Measurements from ENCODE around the gene MKI67.

Gene MKI67

DNA sequence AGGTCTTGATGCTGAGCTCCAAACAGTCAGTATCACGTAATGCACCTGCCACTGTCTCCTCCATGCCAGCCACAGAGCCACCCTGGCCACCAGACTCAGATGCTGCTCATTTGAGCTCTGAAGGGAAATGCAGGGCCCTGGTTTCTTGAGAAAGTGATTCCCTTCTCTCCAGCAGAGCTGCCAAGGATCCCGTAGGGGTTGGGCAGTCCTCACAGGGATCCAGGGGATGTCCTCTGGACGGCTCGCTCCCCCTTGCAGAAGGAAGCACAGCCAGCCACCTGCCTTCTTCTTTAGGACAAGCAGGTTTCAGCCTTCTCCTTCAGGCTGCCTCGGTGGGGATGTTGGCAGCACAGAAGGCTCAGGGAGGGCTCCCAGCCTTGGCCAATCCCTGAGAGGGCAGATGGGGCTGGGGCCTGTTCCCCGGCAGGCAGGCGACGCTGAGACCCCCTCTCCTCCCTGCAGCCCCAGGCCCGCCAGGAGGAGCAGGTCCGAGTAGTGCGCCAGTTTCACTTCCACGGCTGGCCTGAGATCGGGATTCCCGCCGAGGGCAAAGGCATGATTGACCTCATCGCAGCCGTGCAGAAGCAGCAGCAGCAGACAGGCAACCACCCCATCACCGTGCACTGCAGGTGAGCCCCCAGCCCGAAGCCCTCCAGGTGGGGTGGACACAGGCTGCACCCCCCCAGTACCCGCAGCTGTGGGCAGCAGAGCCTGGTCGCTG, 48.9 kb downstream of the MKI67 start:
- no peak overlapping the region for H3K4me3 ChIP-seq
- TF ChIP-seq EZH2 (IDR thresholded peaks at IDR 0.05) (no peak), POLR2AphosphoS5 (IDR thresholded peaks at IDR 0.05; ENCODE audit: borderline replicate concordance, low read depth, low read length) (no peak), FOXP2 (optimal IDR thresholded peaks at IDR 0.05; ENCODE audit: control extremely low read depth, extremely low read length, insufficient read depth) (no peak)
- no peaks in the 10 kb centered on the region for H3K9me3 ChIP-seq (ENCODE audit: low read depth, low read length)
- no peak overlapping the region for H3K27ac ChIP-seq
- no peaks in the 10 kb centered on the region for H3K36me3 ChIP-seq (ENCODE audit: insufficient read depth, low read length)
- no peak overlapping the region for H3K9ac ChIP-seq (ENCODE audit: insufficient read length)
- no peak for DNase-seq (ENCODE audit: low read depth, low spot score)

DNA sequence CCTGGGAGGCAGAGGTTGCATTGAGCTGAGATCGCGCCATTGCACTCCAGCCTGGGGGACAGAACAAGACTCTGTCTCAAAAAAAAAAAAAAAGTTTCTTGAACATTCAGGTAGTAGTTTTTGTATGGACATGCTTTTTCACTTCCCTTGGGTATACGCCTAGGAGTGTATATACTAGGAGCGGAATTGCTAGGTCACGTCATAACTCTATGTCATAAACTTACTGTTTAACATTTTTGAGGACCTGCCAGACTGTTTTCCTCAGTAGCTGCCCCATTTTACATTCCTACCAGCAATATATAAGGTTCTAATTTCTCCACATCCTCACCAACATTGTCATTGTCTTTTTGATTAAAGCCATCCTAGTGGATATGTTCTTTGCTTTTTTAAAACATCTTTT, 51.6 kb downstream of the MKI67 start:
- Histone ChIP-seq H3K9ac (ENCODE audit: insufficient read length) (no peak overlapping the region), H3K4me3 (no peak overlapping the region), H3K9me3 (ENCODE audit: low read depth, low read length) (no peaks in the 10 kb centered on the region), H3K36me3 (ENCODE audit: insufficient read depth, low read length) (no peaks in the 10 kb centered on the region), H3K27ac (no peak overlapping the region)
- TF ChIP-seq FOXP2 (optimal IDR thresholded peaks at IDR 0.05; ENCODE audit: control extremely low read depth, extremely low read length, insufficient read depth) (no peak), POLR2AphosphoS5 (IDR thresholded peaks at IDR 0.05; ENCODE audit: borderline replicate concordance, low read depth, low read length) (no peak), EZH2 (IDR thresholded peaks at IDR 0.05) (no peak)
- DNase-seq (ENCODE audit: low read depth, low spot score), result no peak

DNA sequence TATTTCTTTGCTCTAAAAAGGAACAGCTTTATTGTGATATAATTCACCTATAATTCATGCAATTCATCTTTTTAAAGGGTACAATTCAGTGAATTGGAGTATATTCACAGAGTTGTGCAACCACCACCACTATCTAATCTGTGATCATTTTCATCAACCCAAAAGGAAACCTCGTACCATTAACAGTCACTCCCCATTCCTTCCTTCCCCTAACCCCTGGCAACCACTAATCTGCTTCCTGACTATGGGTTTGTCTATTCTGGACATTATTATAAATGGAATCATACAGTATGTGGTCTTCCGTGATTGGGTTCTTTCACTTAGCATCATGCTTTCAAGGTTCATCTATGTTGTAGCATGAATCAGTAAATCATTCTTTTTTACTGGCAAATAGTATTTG, 52.3 kb downstream of the MKI67 start:
- TF ChIP-seq POLR2AphosphoS5 (IDR thresholded peaks at IDR 0.05; ENCODE audit: borderline replicate concordance, low read depth, low read length) (no peak), EZH2 (IDR thresholded peaks at IDR 0.05) (no peak), FOXP2 (optimal IDR thresholded peaks at IDR 0.05; ENCODE audit: control extremely low read depth, extremely low read length, insufficient read depth) (no peak)
- Histone ChIP-seq H3K27ac (no peak overlapping the region), H3K9me3 (ENCODE audit: low read depth, low read length) (no peaks in the 10 kb centered on the region), H3K4me3 (no peak overlapping the region), H3K36me3 (ENCODE audit: insufficient read depth, low read length) (no peaks in the 10 kb centered on the region), H3K9ac (ENCODE audit: insufficient read length) (no peak overlapping the region)
- DNase-seq (ENCODE audit: low read depth, low spot score), result no peak

DNA sequence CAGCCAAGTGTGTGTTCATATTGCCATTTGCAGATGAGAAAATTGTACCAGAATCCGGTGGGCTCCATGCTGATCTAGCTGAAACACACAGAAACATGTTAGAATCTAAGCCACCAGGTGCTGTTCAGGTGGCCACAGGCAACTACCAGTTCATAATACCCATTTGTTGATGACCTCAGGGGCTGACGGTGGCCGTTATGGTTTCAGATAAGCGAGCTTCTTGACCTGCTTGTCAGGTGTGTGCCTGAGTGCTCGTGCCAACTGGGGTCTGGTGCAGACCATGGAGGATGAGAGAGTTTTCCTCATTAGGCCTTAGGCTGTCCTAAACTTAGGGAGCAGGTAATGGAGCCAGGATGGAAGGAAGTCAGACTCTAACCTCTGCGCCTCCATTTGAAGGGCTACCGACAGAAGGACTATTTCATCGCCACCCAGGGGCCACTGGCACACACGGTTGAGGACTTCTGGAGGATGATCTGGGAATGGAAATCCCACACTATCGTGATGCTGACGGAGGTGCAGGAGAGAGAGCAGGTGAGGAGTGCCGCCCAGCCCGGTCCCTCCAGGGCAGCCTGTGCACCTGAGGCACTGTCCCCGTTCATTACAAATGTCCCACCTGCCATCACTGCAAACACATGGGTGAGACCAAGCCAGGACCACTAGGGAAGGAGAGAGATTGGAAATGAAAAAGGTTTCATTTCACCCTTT, 53.1 kb downstream of the MKI67 start:
- H3K9ac ChIP-seq (ENCODE audit: insufficient read length), result no peak overlapping the region
- DNase-seq (ENCODE audit: low read depth, low spot score), result no peak

GRCh38 chr10:128072046-128072445, 54.2 kb downstream of the MKI67 start:
- H3K9ac ChIP-seq (ENCODE audit: insufficient read length), result no peak overlapping the region
- no peak for DNase-seq (ENCODE audit: low read depth, low spot score)
- no peak overlapping the region for H3K4me3 ChIP-seq
- H3K36me3 ChIP-seq (ENCODE audit: insufficient read depth, low read length), result no peaks in the 10 kb centered on the region
- H3K27ac ChIP-seq, result no peak overlapping the region
- TF ChIP-seq FOXP2 (optimal IDR thresholded peaks at IDR 0.05; ENCODE audit: control extremely low read depth, extremely low read length, insufficient read depth) (no peak), POLR2AphosphoS5 (IDR thresholded peaks at IDR 0.05; ENCODE audit: borderline replicate concordance, low read depth, low read length) (no peak), EZH2 (IDR thresholded peaks at IDR 0.05) (no peak)
- H3K9me3 ChIP-seq (ENCODE audit: low read depth, low read length), result no peaks in the 10 kb centered on the region

More for the DNA sequence above, 53.1 kb downstream of the MKI67 start:
- TF ChIP-seq POLR2AphosphoS5 (IDR thresholded peaks at IDR 0.05; ENCODE audit: borderline replicate concordance, low read depth, low read length), result no peak
- no peak for TF ChIP-seq EZH2 (IDR thresholded peaks at IDR 0.05)
- TF ChIP-seq FOXP2 (optimal IDR thresholded peaks at IDR 0.05; ENCODE audit: control extremely low read depth, extremely low read length, insufficient read depth), result no peak
- Histone ChIP-seq H3K27ac (no peak overlapping the region), H3K4me3 (no peak overlapping the region), H3K36me3 (ENCODE audit: insufficient read depth, low read length) (no peaks in the 10 kb centered on the region), H3K9me3 (ENCODE audit: low read depth, low read length) (no peaks in the 10 kb centered on the region)

DNA sequence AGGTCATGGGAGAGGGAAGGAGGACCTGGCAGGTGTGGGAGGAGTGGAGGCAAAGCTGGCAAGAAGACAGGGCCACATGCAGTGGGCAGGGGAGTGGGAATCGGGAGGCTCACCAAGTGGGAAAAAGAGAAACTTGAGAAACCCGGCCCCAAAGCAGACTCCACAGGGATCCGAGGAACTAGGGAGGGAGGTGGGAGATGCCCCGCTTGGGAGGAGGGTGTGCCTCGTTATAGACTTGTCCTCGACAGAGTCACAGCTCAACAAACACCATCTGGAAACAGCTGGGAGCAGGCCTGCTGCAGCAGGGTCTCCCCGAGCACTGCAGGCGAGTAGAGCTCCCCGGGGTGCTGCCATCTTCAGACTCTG, 54.8 kb downstream of the MKI67 start:
- no peak for DNase-seq (ENCODE audit: low read depth, low spot score)
- Histone ChIP-seq H3K27ac (no peak overlapping the region), H3K9me3 (ENCODE audit: low read depth, low read length) (no peaks in the 10 kb centered on the region), H3K9ac (ENCODE audit: insufficient read length) (no peak overlapping the region), H3K4me3 (no peak overlapping the region), H3K36me3 (ENCODE audit: insufficient read depth, low read length) (no peaks in the 10 kb centered on the region)
- TF ChIP-seq EZH2 (IDR thresholded peaks at IDR 0.05) (no peak), POLR2AphosphoS5 (IDR thresholded peaks at IDR 0.05; ENCODE audit: borderline replicate concordance, low read depth, low read length) (no peak), FOXP2 (optimal IDR thresholded peaks at IDR 0.05; ENCODE audit: control extremely low read depth, extremely low read length, insufficient read depth) (no peak)

DNA sequence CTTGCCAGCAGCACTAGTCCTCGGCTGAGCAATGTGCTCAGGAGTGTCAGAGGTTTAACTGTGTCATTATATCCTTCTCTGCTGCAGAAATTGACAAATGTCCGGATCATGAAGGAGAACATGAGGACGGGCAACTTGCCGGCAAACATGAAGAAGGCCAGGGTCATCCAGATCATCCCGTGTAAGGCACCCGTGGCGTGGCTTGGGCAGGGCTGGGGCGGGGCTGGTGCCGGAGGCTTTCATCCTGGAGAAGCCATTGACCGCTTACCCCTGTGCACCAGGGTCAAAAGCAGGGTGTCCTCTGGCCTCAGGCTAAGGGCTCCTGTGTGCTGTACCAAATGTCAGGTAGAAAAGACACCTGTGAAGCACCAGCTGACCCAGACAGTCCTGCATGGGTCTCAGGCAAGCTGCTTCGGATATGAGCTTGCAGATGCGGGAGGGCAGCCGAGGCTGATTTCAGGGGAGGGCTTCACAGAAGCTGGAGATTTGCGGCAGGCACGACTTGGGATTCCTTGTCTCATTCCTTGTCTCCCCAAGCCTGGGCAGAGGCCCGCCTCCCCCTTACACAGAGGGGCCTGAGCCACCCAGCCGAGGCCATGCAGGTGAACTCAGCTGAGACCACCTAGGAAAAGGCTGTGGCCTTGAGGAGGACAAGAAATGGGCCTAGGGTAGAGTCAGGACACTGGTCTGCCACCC, 55.4 kb downstream of the MKI67 start:
- Histone ChIP-seq H3K4me3 (no peak overlapping the region), H3K36me3 (ENCODE audit: insufficient read depth, low read length) (no peaks in the 10 kb centered on the region), H3K9ac (ENCODE audit: insufficient read length) (no peak overlapping the region), H3K9me3 (ENCODE audit: low read depth, low read length) (no peaks in the 10 kb centered on the region), H3K27ac (no peak overlapping the region)
- DNase-seq (ENCODE audit: low read depth, low spot score), result no peak
- TF ChIP-seq FOXP2 (optimal IDR thresholded peaks at IDR 0.05; ENCODE audit: control extremely low read depth, extremely low read length, insufficient read depth) (no peak), POLR2AphosphoS5 (IDR thresholded peaks at IDR 0.05; ENCODE audit: borderline replicate concordance, low read depth, low read length) (no peak), EZH2 (IDR thresholded peaks at IDR 0.05) (no peak)

DNA sequence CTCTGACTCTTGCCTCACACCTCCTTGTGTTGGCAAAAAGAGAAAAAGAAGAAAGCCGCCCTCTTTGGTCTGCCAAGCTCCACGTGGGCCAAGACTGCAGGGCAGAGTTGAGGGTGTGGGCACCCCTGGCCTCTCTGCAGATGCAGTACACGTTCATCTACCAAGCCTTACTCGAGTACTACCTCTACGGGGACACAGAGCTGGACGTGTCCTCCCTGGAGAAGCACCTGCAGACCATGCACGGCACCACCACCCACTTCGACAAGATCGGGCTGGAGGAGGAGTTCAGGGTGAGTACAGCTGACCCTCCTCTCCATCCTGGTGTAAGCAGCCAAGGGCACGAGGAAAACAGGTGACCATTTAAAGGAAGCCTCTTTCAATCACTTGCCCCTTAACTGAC, 56.1 kb downstream of the MKI67 start:
- no peaks in the 10 kb centered on the region for H3K9me3 ChIP-seq (ENCODE audit: low read depth, low read length)
- no peak overlapping the region for H3K27ac ChIP-seq
- H3K36me3 ChIP-seq (ENCODE audit: insufficient read depth, low read length), result no peaks in the 10 kb centered on the region
- no peak overlapping the region for H3K4me3 ChIP-seq
- no peak for TF ChIP-seq EZH2 (IDR thresholded peaks at IDR 0.05)
- TF ChIP-seq POLR2AphosphoS5 (IDR thresholded peaks at IDR 0.05; ENCODE audit: borderline replicate concordance, low read depth, low read length), result no peak
- TF ChIP-seq FOXP2 (optimal IDR thresholded peaks at IDR 0.05; ENCODE audit: control extremely low read depth, extremely low read length, insufficient read depth), result no peak
- no peak overlapping the region for H3K9ac ChIP-seq (ENCODE audit: insufficient read length)
- no peak for DNase-seq (ENCODE audit: low read depth, low spot score)
